H1 (cell line): Measurements from ENCODE around the gene NAPG.

Experiments
- ATF3 ChIP-seq: IDR thresholded peaks from 2 replicates; pipeline ENCODE4 v1.6.1; 2011; ENCODE audit warnings: low read depth, mild to moderate bottlenecking, low read length; ENCODE audit not compliant: insufficient read depth
- CTCF ChIP-seq, 3 experiments: IDR thresholded peaks; 1 replicate in 2 of 3; 2 replicates in 1 of 3; pipeline versions ENCODE4 v1.5.1 to v1.6.1; 2011; ENCODE audit warnings: low read length in 3 of 3, mild to moderate bottlenecking in 3 of 3, inconsistent platforms in 2 of 3, low read depth in 1 of 3, moderate library complexity in 1 of 3; ENCODE audit not compliant: insufficient read depth in 1 of 3; ENCODE audit errors: control extremely low read depth in 1 of 3

DNA sequence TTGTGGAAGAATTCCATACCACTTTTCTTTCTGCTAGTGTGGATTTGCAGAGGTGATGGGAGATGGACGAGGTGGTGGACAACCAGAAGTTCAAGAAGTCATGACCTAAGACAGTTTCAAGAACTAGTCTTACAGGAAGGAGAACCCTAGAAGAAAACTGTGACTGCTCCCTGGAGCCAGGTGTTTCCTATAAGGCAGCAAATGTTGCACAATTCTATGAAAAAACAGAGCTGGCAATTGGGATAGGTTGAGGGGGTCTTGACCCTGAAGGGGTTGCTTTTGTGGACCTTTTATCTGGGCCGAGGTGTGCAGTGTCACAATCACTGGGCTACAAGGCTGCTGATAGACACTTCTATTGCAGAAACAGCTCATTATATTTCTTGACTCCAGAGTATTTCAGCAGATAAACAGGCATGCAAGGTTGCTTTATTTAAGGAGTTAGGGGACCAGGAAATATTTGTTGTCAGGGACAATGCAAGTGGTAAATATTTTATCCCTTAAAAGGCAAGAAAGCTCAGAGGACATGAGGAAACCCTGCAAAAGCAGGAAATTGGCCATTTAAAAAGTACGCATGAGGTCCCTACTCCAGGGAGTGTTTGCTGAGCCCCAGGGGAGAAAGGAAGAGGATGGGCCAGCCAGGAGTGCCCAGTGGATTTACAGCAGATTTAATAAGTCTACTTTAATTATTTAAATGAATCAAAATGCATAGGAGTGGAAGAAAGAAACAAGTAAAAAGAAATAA is 48.5 kb upstream of the NAPG start:
- no peak for TF ChIP-seq CTCF (IDR thresholded peaks at IDR 0.05; ENCODE audit: control extremely low read depth in 1 of 3, insufficient read depth in 1 of 3, low read depth in 1 of 3, low read length in 3 of 3)
- no peak for TF ChIP-seq ATF3
